K562 treated with DMSO at 1 percent for 12 hours (cell line): ENCODE results near the gene DPYSL5. TPM values are rescaled to one million over a fixed set of nuclear protein-coding genes. Genes with fewer than 3 reads are reported as not detected.

Experiments
- total RNA-seq: library from RNA; unstranded; fragments of 300-600 nt; gene quantifications from 2 replicates; pipeline ENCODE4 v1.2.3, GENCODE V29; 2022; ENCODE audit not compliant: insufficient read depth

DPYSL5 gene
- not detected in 2 replicates for total RNA-seq

DNA sequence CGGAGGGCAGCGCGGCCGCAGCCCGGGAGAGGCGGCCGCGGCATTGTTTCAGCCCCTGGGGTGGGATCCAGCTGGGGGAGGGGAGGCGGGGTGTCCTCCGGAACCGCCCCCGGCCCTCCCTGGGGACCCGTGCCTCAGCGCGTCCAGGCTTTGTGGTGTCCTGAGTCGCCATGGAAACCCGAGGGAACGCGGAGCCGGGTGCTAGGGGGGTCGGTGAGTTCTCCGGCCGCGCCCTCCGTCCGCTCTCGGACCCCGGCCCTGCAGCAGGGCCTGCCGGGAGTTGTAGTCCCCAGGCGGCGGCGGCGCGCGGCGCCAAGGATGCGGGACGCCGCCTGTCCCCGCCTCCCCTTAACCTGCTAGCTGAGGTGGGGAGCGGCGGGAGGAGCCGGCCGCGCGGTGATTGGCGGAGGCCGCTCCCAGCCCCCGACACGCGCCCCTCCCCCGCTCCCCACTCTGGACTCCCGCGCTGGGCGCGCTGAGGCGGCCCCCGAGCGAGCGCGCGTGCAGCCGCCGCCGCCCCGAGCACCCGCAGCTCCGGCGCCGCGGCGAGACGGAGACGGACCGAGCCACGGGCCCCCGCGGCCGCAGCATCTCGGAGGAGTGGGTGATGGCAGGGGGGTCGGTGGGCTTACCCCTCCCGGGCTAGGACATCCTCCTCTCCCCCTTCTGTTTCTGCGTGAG, at the start of gene DPYSL5:
Gene DPYSL5 (plus strand): TSS at position 478 of the 681 bp plus-strand sequence. CDS start 50,368 bp downstream, outside the sequence.

DNA sequence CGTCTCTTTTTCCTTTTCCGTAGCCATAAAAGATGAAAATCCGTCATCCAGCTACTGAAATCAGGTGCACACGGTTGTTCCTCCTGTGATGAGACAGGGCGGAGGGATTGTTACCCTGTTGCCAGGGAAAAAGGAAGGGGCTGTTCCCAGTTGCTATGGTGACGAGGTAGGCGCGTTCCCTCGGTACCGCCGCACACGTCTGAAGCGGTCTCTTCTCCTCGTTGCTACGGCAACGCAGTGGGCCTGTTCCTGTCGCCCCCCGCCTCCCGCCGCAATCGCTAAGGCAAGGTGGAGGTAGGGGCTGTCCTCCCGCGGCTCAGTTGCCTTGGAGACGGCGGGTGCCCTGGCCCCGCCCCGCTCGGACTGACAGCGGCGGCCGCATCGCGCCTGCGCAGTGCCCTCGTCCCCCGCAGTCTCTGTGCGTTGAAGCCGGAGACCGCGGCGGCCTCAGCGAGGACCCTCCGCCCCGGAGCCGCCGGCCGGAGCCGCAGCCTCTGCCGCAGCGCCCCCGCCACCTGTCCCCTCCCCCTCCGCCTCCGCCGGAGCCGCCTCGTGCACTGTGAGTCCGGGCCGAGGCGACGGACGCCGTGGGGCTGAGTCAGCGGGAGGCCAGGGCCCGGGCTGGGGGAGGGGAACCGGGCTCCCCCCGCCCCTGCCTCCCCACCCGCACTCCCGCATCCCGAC, 122.5 kb downstream of the DPYSL5 start, which contains the start of gene MAPRE3:
Gene MAPRE3 (plus strand): TSS at position 394 of the 684 bp plus-strand sequence. CDS start 51,582 bp downstream, outside the sequence.

Other genes with a start within 250 kb of the DPYSL5 start
- not detected in 2 replicates for gene CIB4, start 206.8 kb upstream of the DPYSL5 start, total RNA-seq
- gene KCNK3, start 155.4 kb upstream of the DPYSL5 start, total RNA-seq: not detected in 2 replicates
- gene SLC35F6, start 83.8 kb upstream of the DPYSL5 start, total RNA-seq: 14.2 and 25.7 TPM in 2 replicates
- 58.4 and 64.7 TPM in 2 replicates for gene CENPA, start 62.1 kb upstream of the DPYSL5 start, total RNA-seq
- 40.8 and 70.3 TPM in 2 replicates for gene MAPRE3, start 122.5 kb downstream of the DPYSL5 start, total RNA-seq
- gene TMEM214, start 184.8 kb downstream of the DPYSL5 start, total RNA-seq: 64.5 and 121 TPM in 2 replicates
- 24.2 and 44.5 TPM in 2 replicates for gene AGBL5, start 203.5 kb downstream of the DPYSL5 start, total RNA-seq
- gene OST4, start 223.5 kb downstream of the DPYSL5 start, total RNA-seq: 189 and 265 TPM in 2 replicates
- 1.4 and 2.9 TPM in 2 replicates for gene EMILIN1, start 230.5 kb downstream of the DPYSL5 start, total RNA-seq
- gene KHK, start 238.6 kb downstream of the DPYSL5 start, total RNA-seq: 13.5 and 20.4 TPM in 2 replicates